ENCODE measurements around the gene CFAP77.

DNA sequence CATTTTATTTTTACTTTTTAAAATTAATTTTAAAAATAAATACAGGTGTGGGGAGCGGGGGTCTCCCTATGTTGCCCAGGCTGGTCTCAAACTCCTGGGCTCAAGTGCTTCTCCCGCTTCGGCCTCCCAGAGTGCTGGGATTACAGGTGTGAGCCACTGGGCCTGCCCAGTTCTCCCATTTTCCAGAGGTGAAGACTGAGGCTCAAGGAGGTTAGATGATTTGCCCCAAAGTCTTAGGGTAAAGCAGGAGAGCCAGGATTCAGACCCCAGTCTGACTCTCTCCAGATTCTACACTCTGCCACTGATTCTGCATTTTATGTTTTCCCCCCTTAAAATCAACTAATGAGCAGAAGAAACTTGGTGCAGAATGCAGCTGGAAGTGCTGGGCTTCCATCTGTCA, 36.9 kb downstream of the CFAP77 start:
- TF ChIP-seq, protein P1, sequence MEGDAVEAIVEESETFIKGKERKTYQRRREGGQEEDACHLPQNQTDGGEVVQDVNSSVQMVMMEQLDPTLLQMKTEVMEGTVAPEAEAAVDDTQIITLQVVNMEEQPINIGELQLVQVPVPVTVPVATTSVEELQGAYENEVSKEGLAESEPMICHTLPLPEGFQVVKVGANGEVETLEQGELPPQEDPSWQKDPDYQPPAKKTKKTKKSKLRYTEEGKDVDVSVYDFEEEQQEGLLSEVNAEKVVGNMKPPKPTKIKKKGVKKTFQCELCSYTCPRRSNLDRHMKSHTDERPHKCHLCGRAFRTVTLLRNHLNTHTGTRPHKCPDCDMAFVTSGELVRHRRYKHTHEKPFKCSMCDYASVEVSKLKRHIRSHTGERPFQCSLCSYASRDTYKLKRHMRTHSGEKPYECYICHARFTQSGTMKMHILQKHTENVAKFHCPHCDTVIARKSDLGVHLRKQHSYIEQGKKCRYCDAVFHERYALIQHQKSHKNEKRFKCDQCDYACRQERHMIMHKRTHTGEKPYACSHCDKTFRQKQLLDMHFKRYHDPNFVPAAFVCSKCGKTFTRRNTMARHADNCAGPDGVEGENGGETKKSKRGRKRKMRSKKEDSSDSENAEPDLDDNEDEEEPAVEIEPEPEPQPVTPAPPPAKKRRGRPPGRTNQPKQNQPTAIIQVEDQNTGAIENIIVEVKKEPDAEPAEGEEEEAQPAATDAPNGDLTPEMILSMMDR (IDR thresholded peaks at IDR 0.05), result no peak
- no peak for TF ChIP-seq ZFX (IDR thresholded peaks at IDR 0.05; ENCODE audit: borderline replicate concordance)

Data from 22Rv1 (cell line).